Measurements from ENCODE around the gene APLN.

The APLN gene

DNA sequence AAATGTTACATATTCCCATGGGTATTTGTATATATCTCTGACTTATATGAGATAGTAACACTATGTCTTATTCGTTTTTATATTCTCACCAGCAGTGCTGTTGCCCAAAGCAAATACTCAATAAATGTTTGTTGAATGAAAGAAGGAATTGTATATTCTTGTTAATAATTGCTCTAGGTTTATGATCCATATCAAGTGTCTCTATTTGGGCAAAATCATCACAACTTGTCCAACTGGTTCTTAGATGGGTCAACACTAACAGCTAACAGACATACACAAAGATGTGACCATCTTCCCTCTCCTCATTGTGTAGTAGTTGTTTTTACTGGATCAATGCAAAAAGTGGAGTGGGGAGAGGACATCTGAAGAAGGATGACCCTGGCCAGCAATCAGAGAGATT, 6.6 kb upstream of the APLN start:
- intact Hi-C loops (cut with DNase I; ENCODE audit: low total_unique reads) = no loop called here
- no peak for TF ChIP-seq CTCF (IDR thresholded peaks at IDR 0.05)
- DNase-seq = no peak
- Histone ChIP-seq H3K36me3 (no peaks in the 10 kb centered on the region), H3K27ac (no peak overlapping the region), H3K4me3 (no peak overlapping the region), H3K27me3 (no peaks in the 10 kb centered on the region), H3K9me3 (no peaks in the 10 kb centered on the region), H3K4me1 (peaks cover 0 to 35% (median 6%) of the 10 kb centered on the region in 4 donors)

DNA sequence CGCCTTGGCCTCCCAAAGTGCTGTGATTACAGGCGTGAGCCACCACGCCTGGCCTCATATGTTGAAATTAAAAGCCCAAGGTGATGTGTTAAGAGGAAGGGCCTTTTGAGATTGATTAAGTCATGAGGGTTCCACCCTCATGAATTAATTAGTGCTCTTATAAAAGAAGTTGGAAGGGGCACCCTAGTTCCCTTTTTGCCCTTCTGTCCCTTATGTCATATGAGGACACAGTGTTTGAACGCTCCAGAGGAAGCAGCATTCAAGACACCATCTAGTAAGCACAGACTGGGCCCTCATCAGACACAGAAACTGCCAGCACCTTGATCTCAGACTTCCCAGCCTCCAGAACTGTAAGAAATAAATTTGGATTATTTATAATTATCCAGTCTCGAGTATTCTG, 5.1 kb upstream of the APLN start:
- H3K9me3 ChIP-seq = no peaks in the 10 kb centered on the region
- TF ChIP-seq CTCF (IDR thresholded peaks at IDR 0.05) = no peak
- DNase-seq = no peak
- peaks cover 0 to 25% (median 4%) of the 10 kb centered on the region in 4 donors for H3K4me1 ChIP-seq
- no peaks in the 10 kb centered on the region for H3K36me3 ChIP-seq
- no peaks in the 10 kb centered on the region for H3K27me3 ChIP-seq
- intact Hi-C loops (cut with DNase I; ENCODE audit: low total_unique reads) = no loop called here
- no peak overlapping the region for H3K27ac ChIP-seq
- H3K4me3 ChIP-seq = no peak overlapping the region

DNA sequence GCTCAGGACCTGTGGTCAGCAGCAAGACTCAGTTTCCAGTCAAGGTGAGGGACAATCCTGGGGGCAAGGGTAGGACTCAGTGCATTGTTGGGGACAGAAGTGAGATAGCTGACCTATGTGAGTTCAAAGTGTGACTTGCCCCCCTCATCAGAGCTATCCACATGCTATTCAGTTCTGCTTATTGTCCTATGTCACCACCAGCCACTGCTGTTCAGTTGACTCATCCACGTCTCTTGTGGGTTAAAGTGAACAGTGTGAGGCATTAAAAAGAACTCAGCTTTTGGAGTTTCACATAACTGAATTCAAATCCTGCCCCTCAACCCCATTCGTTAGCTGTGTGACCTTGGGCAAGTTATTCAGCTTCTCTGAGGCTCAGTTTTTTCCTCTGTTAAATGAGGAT, 4.4 kb upstream of the APLN start:
- Histone ChIP-seq H3K27ac (no peak overlapping the region), H3K4me3 (no peak overlapping the region), H3K4me1 (peaks cover 0 to 18% (median 5%) of the 10 kb centered on the region in 4 donors), H3K9me3 (no peaks in the 10 kb centered on the region), H3K27me3 (no peaks in the 10 kb centered on the region), H3K36me3 (no peaks in the 10 kb centered on the region)
- intact Hi-C loops (cut with DNase I; ENCODE audit: low total_unique reads) = no loop called here
- no peak for TF ChIP-seq CTCF (IDR thresholded peaks at IDR 0.05)
- DNase-seq = no peak

- H3K9me3 ChIP-seq = no peaks in the 10 kb centered on the region
- no peak overlapping the region for H3K4me3 ChIP-seq
- intact Hi-C loops (cut with DNase I; ENCODE audit: low total_unique reads) = no loop called here
- peaks cover 0 to 17% (median 12%) of the 10 kb centered on the region in 4 donors for H3K4me1 ChIP-seq
- H3K27me3 ChIP-seq = no peaks in the 10 kb centered on the region
- no peak for DNase-seq
- TF ChIP-seq CTCF (IDR thresholded peaks at IDR 0.05) = no peak
- H3K27ac ChIP-seq = no peak overlapping the region
- H3K36me3 ChIP-seq = no peaks in the 10 kb centered on the region
These were observed 3.7 kb upstream of the APLN start for GRCh38 chrX:129658429-129658828.

DNA sequence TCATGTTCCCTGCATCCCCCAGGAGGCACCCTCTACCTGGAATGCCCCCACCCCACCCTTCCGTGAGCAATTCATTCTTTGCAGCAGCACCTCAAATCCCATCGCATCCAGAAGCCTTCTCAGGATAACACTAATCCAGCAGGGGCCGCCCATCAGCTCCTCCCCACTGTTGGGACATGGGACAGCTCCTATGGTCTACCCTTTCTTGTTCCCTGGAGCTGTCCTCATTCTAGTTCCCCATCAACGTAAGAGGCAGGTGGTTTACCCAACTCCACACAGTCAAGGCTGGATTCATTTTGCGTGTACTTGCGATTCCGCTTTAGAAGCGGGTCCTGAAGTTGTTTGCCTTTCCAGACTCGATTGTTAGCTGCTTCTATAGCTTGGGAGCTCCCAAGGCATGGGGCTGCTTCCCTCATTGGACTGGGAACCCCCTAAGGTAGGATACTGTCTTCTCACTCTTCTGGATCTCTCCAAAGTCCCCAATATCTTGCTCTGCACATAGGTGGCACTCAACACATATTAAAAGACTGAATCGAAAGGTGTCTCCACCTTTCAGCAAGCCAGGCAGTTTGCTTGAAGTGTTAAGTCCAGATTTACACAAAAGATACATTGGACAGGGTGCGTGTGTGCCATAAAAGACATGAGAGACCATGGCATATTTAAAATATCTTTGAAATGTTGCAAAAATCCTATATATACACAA, 942 bp upstream of the APLN start:
- H3K36me3 ChIP-seq = no peaks in the 10 kb centered on the region
- no peak for DNase-seq
- H3K9me3 ChIP-seq = no peaks in the 10 kb centered on the region
- no peak overlapping the region for H3K27ac ChIP-seq
- H3K4me3 ChIP-seq = no peak overlapping the region
- no peak for TF ChIP-seq CTCF (IDR thresholded peaks at IDR 0.05)
- intact Hi-C loops (cut with DNase I; ENCODE audit: low total_unique reads) = no loop called here
- H3K4me1 ChIP-seq = peaks cover 0 to 14% (median 11%) of the 10 kb centered on the region in 4 donors
- no peaks in the 10 kb centered on the region for H3K27me3 ChIP-seq
